Measurements from ENCODE around the gene VIPAS39.

VIPAS39 gene

GRCh38 chr14:77376771-77377501 is 80.5 kb downstream of the VIPAS39 start, which contains the start of the genes SAMD15 and TMED8:
TSS of gene SAMD15 (plus strand) at chr14:77377379. CDS start at chr14:77377419, 40 bp downstream.
TSS of gene TMED8 (minus strand) at chr14:77377094. CDS start at chr14:77377053, 41 bp downstream.
- ChIA-PET POLR2A (interaction anchor here (0.6 to 1.8 kb wide), 14 partner anchors 11 to 524 kb away, joined by 3 to 11 read pairs (median 4); partner anchors contain the start of genes AHSA1, GSTZ1, POMT2 and ZDHHC22), CTCF (interaction anchor here (0.6 to 1.4 kb wide), 9 partner anchors 23 to 127 kb away, joined by 3 to 7 read pairs (median 4); partner anchors contain the start of genes GSTZ1 and POMT2)
- H3K4me3 ChIP-seq (ENCODE audit: low read depth, low read length), result peak within 1 kb of the TSS; percentile 85
- peaks cover 19% of the 10 kb centered on the region for H3K4me1 ChIP-seq (ENCODE audit: control insufficient read depth, insufficient read depth, low read length)
- H3K9me3 ChIP-seq (ENCODE audit: control insufficient read depth, insufficient read depth, low read depth, low read length), result no peaks in the 10 kb centered on the region
- no peaks in the 10 kb centered on the region for H3K36me3 ChIP-seq (ENCODE audit: control insufficient read depth in 2 of 2, insufficient read depth in 1 of 2, low read length in 2 of 2)
- H3K27ac ChIP-seq (ENCODE audit: extremely low read depth, low read depth, low read length), result peak within 1 kb of the TSS; percentile 87
- no peak for TF ChIP-seq ZNF112 (tag by site-specific recombination; IDR thresholded peaks at IDR 0.05)
- TF ChIP-seq ZNF544 (tag by site-specific recombination; IDR thresholded peaks at IDR 0.05), result no peak
- no peak for TF ChIP-seq ZNF175 (tag by site-specific recombination; IDR thresholded peaks at IDR 0.05)
- TF ChIP-seq ZBTB17 (tag by site-specific recombination; IDR thresholded peaks at IDR 0.05), result peak; percentile 94
- no peak for TF ChIP-seq ZNF239 (tag by site-specific recombination; IDR thresholded peaks at IDR 0.05)
- TF ChIP-seq BCL11B (tag by site-specific recombination; IDR thresholded peaks at IDR 0.05; ENCODE audit: low read depth), result no peak
- 0 out of 2 replicates have a peak, but pooled peaks have one; percentile 3 for TF ChIP-seq ZFP69B (tag by site-specific recombination; IDR thresholded peaks at IDR 0.05)
- TF ChIP-seq MEIS1 (CRISPR knock-in tag; IDR thresholded peaks at IDR 0.05; ENCODE audit: borderline replicate concordance), result no peak
- 0 out of 2 replicates have a peak, but pooled peaks have one; percentile 32 for TF ChIP-seq ELK4 (IDR thresholded peaks at IDR 0.05; ENCODE audit: borderline replicate concordance, low read depth, low read length)
- TF ChIP-seq ZNF561 (tag by site-specific recombination; IDR thresholded peaks at IDR 0.05; ENCODE audit: borderline replicate concordance), result peak; percentile 89; the same call in 1 of the 2 replicates
- TF ChIP-seq ZBTB26 (tag by site-specific recombination; optimal IDR thresholded peaks at IDR 0.05), result peak; percentile 42
- TF ChIP-seq FEZF1 (tag by site-specific recombination; IDR thresholded peaks at IDR 0.05), result 0 out of 2 replicates have a peak, but pooled peaks have one; percentile 19
- 0 out of 2 replicates have a peak, but pooled peaks have one; percentile 31 for TF ChIP-seq PBX3 (CRISPR knock-in tag; IDR thresholded peaks at IDR 0.05)
- no peak for TF ChIP-seq GLI4 (tag by site-specific recombination; IDR thresholded peaks at IDR 0.05)
- 0 out of 2 replicates have a peak, but pooled peaks have one; percentile 39 for TF ChIP-seq YY1 (tag by site-specific recombination; IDR thresholded peaks at IDR 0.05)
- TF ChIP-seq SALL2 (tag by site-specific recombination; IDR thresholded peaks at IDR 0.05; ENCODE audit: borderline replicate concordance), result no peak
- TF ChIP-seq ZSCAN5A (tag by site-specific recombination; IDR thresholded peaks at IDR 0.05), result no peak
- TF ChIP-seq TRIM28 (IDR thresholded peaks at IDR 0.05; ENCODE audit: borderline replicate concordance, low read length), result 0 out of 2 replicates have a peak, but pooled peaks have one; percentile 25
- TF ChIP-seq TCF7L2 (IDR thresholded peaks at IDR 0.05; ENCODE audit: borderline replicate concordance, low read depth, low read length), result no peak; the same call in 1 of the 2 replicates
- peak; percentile 26 for TF ChIP-seq SP2 (tag by site-specific recombination; IDR thresholded peaks at IDR 0.05)
- TF ChIP-seq ZNF677 (tag by site-specific recombination; IDR thresholded peaks at IDR 0.05), result 0 out of 2 replicates have a peak, but pooled peaks have one; percentile 30
- no peak for TF ChIP-seq ZFHX2 (tag by site-specific recombination; conservative IDR thresholded peaks at IDR 0.05)
- TF ChIP-seq ZBTB11 (tag by site-specific recombination; conservative IDR thresholded peaks at IDR 0.05; ENCODE audit: low read depth), result peak; percentile 96
- no peak for TF ChIP-seq ZFP3 (tag by site-specific recombination; IDR thresholded peaks at IDR 0.05; ENCODE audit: low read depth)
- peak; percentile 63; the same call in 1 of the 2 replicates for TF ChIP-seq ZNF660 (tag by site-specific recombination; IDR thresholded peaks at IDR 0.05)
- no peak for TF ChIP-seq ZNF433 (tag by site-specific recombination; IDR thresholded peaks at IDR 0.05; ENCODE audit: low read depth)
- no peak for TF ChIP-seq ZNF214 (tag by site-specific recombination; IDR thresholded peaks at IDR 0.05; ENCODE audit: borderline replicate concordance)
- 0 out of 2 replicates have a peak, but pooled peaks have one; percentile 49 for TF ChIP-seq KLF10 (tag by site-specific recombination; IDR thresholded peaks at IDR 0.05)
- TF ChIP-seq HOXA7 (CRISPR knock-in tag; IDR thresholded peaks at IDR 0.05; ENCODE audit: borderline replicate concordance), result no peak

Data from HEK293 (cell line).